Coronary artery (tissue), 2 donors: ENCODE results near the gene SLIT1.

Experiments used
- DNase-seq: peaks from one replicate; pipeline ENCODE4 v3.0.0-alpha.2; 2017; ENCODE audit warnings: low spot score
- H3K27ac ChIP-seq, 2 donors: fragments of 200-600 bp; sonication (generic); one replicate each; pipeline ENCODE4 v1.5.1; 2016 to 2019
- H3K4me3 ChIP-seq: fragments of 200-600 bp; sonication (generic); 2 replicates; pipeline ENCODE4 v1.5.1; 2016; ENCODE audit warnings: mild to moderate bottlenecking, moderate library complexity
- CTCF ChIP-seq: fragments of 200-600 bp; sonication (generic); IDR thresholded peaks from one replicate; pipeline ENCODE4 v1.5.1; 2019; ENCODE audit warnings: antibody characterized with exemption

SLIT1 gene

GRCh38 chr10:96968682-96969423 lies 216.9 kb downstream of the SLIT1 start:
- Histone ChIP-seq H3K4me3 (no peak overlapping the region), H3K27ac (no peak overlapping the region)
- no peak for TF ChIP-seq CTCF
- no peak for DNase-seq

- Histone ChIP-seq H3K4me3 (no peak overlapping the region), H3K27ac (no peak overlapping the region)
- TF ChIP-seq CTCF = no peak
- DNase-seq = no peak
Measured at GRCh38 chr10:96967847-96968246, 217.9 kb downstream of the SLIT1 start.

GRCh38 chr10:96964131-96964530 lies 221.6 kb downstream of the SLIT1 start:
- Histone ChIP-seq H3K4me3 (no peak overlapping the region), H3K27ac (no peak overlapping the region)
- no peak for TF ChIP-seq CTCF
- DNase-seq = no peak

- DNase-seq = no peak
- no peak for TF ChIP-seq CTCF
- Histone ChIP-seq H3K4me3 (no peak overlapping the region), H3K27ac (no peak overlapping the region)
Measured at GRCh38 chr10:96960872-96961271, 224.9 kb downstream of the SLIT1 start.

- DNase-seq = no peak
- Histone ChIP-seq H3K27ac (no peak overlapping the region), H3K4me3 (no peak overlapping the region)
- TF ChIP-seq CTCF = no peak
Measured at GRCh38 chr10:96959733-96960132, 226.0 kb downstream of the SLIT1 start.

DNA sequence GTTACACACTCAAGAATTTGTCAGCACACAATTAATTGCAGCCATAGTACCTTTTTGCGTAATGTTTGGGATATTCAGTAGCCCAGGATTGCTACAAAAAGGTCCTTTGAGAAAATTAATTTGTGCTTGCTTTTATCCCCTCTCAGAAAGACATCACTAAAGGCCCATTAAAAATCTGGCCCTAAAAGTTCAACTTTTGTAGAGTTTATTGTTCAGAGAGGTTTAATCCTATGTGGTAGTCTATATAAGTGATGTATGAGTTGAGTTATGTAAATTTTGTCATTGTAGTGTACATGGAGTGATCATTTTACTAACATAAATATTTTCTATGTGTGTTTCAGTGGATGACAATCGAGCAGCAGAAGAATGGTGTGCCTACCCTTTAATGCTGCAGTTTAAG lies 227.7 kb downstream of the SLIT1 start:
- TF ChIP-seq CTCF = no peak
- no peak for DNase-seq
- H3K27ac ChIP-seq = no peak overlapping the region
- H3K4me3 ChIP-seq = no peak overlapping the region

DNA sequence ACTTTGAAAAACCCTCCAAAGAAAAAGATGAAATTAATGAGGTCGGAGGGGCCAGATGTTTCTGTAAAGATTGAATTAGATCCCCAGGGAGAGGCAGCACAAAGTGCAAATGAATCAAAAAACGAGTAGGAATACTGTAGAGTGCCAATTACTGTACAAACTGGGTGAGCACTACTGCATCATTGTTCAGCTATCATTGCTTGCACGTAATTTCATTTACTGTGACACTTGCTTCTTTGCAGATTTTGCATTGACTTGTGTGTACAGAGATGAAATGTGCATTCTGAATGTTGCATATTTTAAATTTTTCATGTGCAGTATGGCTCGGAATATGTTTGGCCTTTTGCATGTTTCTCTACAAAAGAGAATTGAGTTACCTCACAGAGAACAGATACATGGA lies 230.0 kb downstream of the SLIT1 start:
- Histone ChIP-seq H3K27ac (no peak overlapping the region), H3K4me3 (no peak overlapping the region)
- DNase-seq = no peak
- no peak for TF ChIP-seq CTCF
